Activated naive CD8-positive, alpha-beta T cell treated with anti-CD3 and anti-CD28 coated beads, Interleukin-2, amount 10 ng/mL, durations not matched to agents 7 days and 5 days (primary cell): Measurements from ENCODE around the gene NBPF3. TPM values are rescaled to one million over a fixed set of nuclear protein-coding genes. Genes with fewer than 3 reads are reported as not detected.

ENCODE experiments used
- ATAC-seq: fragments of 150-1000 bp; cut with Tn5 transposase; one replicate; pipeline ENCODE4 v1.10.0; 2021; ENCODE audit warnings: low read depth, moderate library complexity
- POLR2A ChIA-PET: fragments of 350-600 bp; sonication (Branson Sonifier 250); formaldehyde crosslinking; loops from one replicate; lab custom pipeline; 2021; ENCODE audit warnings: antibody characterized with exemption; lab: Charles Lee
- DNase-seq: peaks from one replicate; pipeline ENCODE4 v3.0.0; 2021
- H3K27ac Mint-ChIP-seq: one replicate; pipeline ENCODE4 v1.8.0; 2022; ENCODE audit warnings: mild to moderate bottlenecking, mixed read lengths
- H3K27me3 Mint-ChIP-seq: one replicate; pipeline ENCODE4 v1.8.0; 2022; ENCODE audit warnings: mild to moderate bottlenecking, moderate library complexity, mixed read lengths
- H3K36me3 Mint-ChIP-seq: one replicate; pipeline ENCODE4 v1.8.0; 2021; ENCODE audit warnings: mild to moderate bottlenecking, mixed read lengths
- H3K4me1 Mint-ChIP-seq: one replicate; pipeline ENCODE4 v1.8.0; 2021; ENCODE audit warnings: mixed read lengths
- H3K4me3 Mint-ChIP-seq: one replicate; pipeline ENCODE4 v1.8.0; 2022; ENCODE audit warnings: mild to moderate bottlenecking, moderate library complexity, mixed read lengths
- H3K9me3 Mint-ChIP-seq: one replicate; pipeline ENCODE4 v1.8.0; 2021; ENCODE audit warnings: mixed read lengths
- total RNA-seq, 2 experiments: library from RNA; stranded (reverse); gene quantifications; one replicate each; pipeline ENCODE4 v1.2.3, GENCODE V29; 2021

Gene NBPF3
- total RNA-seq, 2 experiments from 2014 or later, result 8.5 to 12.3 TPM

- Mint-ChIP-seq H3K27ac (no peak overlapping the region), H3K36me3 (no peaks in the 10 kb centered on the region), H3K4me1 (peaks cover 9% of the 10 kb centered on the region), H3K9me3 (peaks cover 2% of the 10 kb centered on the region), H3K4me3 (no peak overlapping the region), H3K27me3 (peaks cover 24% of the 10 kb centered on the region)
- DNase-seq, result no peak
- POLR2A ChIA-PET, result no interaction called here
- ATAC-seq, result no peak
These were observed 51.8 kb downstream of the NBPF3 start for GRCh38 chr1:21491488-21492355.

GRCh38 chr1:21492356-21492625 is 52.4 kb downstream of the NBPF3 start:
- Mint-ChIP-seq H3K36me3 (no peaks in the 10 kb centered on the region), H3K27ac (no peak overlapping the region), H3K9me3 (peaks cover 2% of the 10 kb centered on the region), H3K4me3 (no peak overlapping the region), H3K27me3 (peaks cover 26% of the 10 kb centered on the region), H3K4me1 (peaks cover 9% of the 10 kb centered on the region)
- ATAC-seq, result no peak
- POLR2A ChIA-PET, result no interaction called here
- no peak for DNase-seq

- ATAC-seq (no peak), DNase-seq (no peak)
- Mint-ChIP-seq H3K36me3 (no peaks in the 10 kb centered on the region), H3K9me3 (peaks cover 1% of the 10 kb centered on the region), H3K4me1 (no peaks in the 10 kb centered on the region), H3K27ac (no peak overlapping the region), H3K4me3 (no peak overlapping the region), H3K27me3 (peaks cover 22% of the 10 kb centered on the region)
- POLR2A ChIA-PET, result interaction anchor here (0.7 kb wide), 1 partner anchor 1288 kb away, joined by 7 read pairs; no protein-coding TSS in a partner anchor
These were observed 54.3 kb downstream of the NBPF3 start for GRCh38 chr1:21494196-21494595.

- DNase-seq (no peak), ATAC-seq (no peak)
- Mint-ChIP-seq H3K27ac (no peak overlapping the region), H3K4me3 (no peak overlapping the region), H3K27me3 (peaks cover 21% of the 10 kb centered on the region), H3K4me1 (no peaks in the 10 kb centered on the region), H3K9me3 (peaks cover 1% of the 10 kb centered on the region), H3K36me3 (no peaks in the 10 kb centered on the region)
- POLR2A ChIA-PET, result no interaction called here
These were observed 55.4 kb downstream of the NBPF3 start for GRCh38 chr1:21495225-21495820.

GRCh38 chr1:21496063-21496462 is 56.1 kb downstream of the NBPF3 start:
- H3K27ac Mint-ChIP-seq, result peak overlapping the region; percentile 36
- no peaks in the 10 kb centered on the region for H3K4me1 Mint-ChIP-seq
- peaks cover 18% of the 10 kb centered on the region for H3K27me3 Mint-ChIP-seq
- H3K9me3 Mint-ChIP-seq, result peaks cover 1% of the 10 kb centered on the region
- no peak overlapping the region for H3K4me3 Mint-ChIP-seq
- no peak for ATAC-seq
- no peaks in the 10 kb centered on the region for H3K36me3 Mint-ChIP-seq
- DNase-seq, result no peak
- POLR2A ChIA-PET, result no interaction called here

GRCh38 chr1:21496886-21497285 is 56.9 kb downstream of the NBPF3 start:
- no peaks in the 10 kb centered on the region for H3K4me1 Mint-ChIP-seq
- peaks cover 20% of the 10 kb centered on the region for H3K27me3 Mint-ChIP-seq
- no peaks in the 10 kb centered on the region for H3K36me3 Mint-ChIP-seq
- no peak overlapping the region for H3K4me3 Mint-ChIP-seq
- POLR2A ChIA-PET, result no interaction called here
- no peak overlapping the region for H3K27ac Mint-ChIP-seq
- DNase-seq (no peak), ATAC-seq (no peak)
- peaks cover 1% of the 10 kb centered on the region for H3K9me3 Mint-ChIP-seq

GRCh38 chr1:21497466-21498061 is 57.6 kb downstream of the NBPF3 start:
- H3K4me3 Mint-ChIP-seq, result no peak overlapping the region
- peaks cover 16% of the 10 kb centered on the region for H3K27me3 Mint-ChIP-seq
- no peak overlapping the region for H3K27ac Mint-ChIP-seq
- no peaks in the 10 kb centered on the region for H3K4me1 Mint-ChIP-seq
- peaks cover 1% of the 10 kb centered on the region for H3K9me3 Mint-ChIP-seq
- POLR2A ChIA-PET, result no interaction called here
- DNase-seq, result no peak
- H3K36me3 Mint-ChIP-seq, result no peaks in the 10 kb centered on the region
- ATAC-seq, result no peak

- peaks cover 15% of the 10 kb centered on the region for H3K27me3 Mint-ChIP-seq
- H3K4me1 Mint-ChIP-seq, result no peaks in the 10 kb centered on the region
- H3K9me3 Mint-ChIP-seq, result peaks cover 1% of the 10 kb centered on the region
- H3K27ac Mint-ChIP-seq, result no peak overlapping the region
- no peak for ATAC-seq
- H3K4me3 Mint-ChIP-seq, result no peak overlapping the region
- POLR2A ChIA-PET, result no interaction called here
- DNase-seq, result no peak
- no peaks in the 10 kb centered on the region for H3K36me3 Mint-ChIP-seq
These were observed 59.5 kb downstream of the NBPF3 start for GRCh38 chr1:21499283-21499950.

- H3K9me3 Mint-ChIP-seq, result no peaks in the 10 kb centered on the region
- H3K36me3 Mint-ChIP-seq, result no peaks in the 10 kb centered on the region
- no peak for DNase-seq
- no peak for ATAC-seq
- POLR2A ChIA-PET, result no interaction called here
- peaks cover 27% of the 10 kb centered on the region for H3K27me3 Mint-ChIP-seq
- no peak overlapping the region for H3K4me3 Mint-ChIP-seq
- H3K27ac Mint-ChIP-seq, result no peak overlapping the region
- peaks cover under 1% of the 10 kb centered on the region for H3K4me1 Mint-ChIP-seq
These were observed 63.9 kb downstream of the NBPF3 start for GRCh38 chr1:21503706-21504377.

GRCh38 chr1:21506804-21507203 is 66.9 kb downstream of the NBPF3 start:
- H3K4me3 Mint-ChIP-seq, result no peak overlapping the region
- no peak for ATAC-seq
- no peaks in the 10 kb centered on the region for H3K9me3 Mint-ChIP-seq
- no peak overlapping the region for H3K27ac Mint-ChIP-seq
- DNase-seq, result no peak
- H3K27me3 Mint-ChIP-seq, result peaks cover 45% of the 10 kb centered on the region
- POLR2A ChIA-PET, result no interaction called here
- peaks cover 2% of the 10 kb centered on the region for H3K4me1 Mint-ChIP-seq
- no peaks in the 10 kb centered on the region for H3K36me3 Mint-ChIP-seq

GRCh38 chr1:21507511-21508270 is 67.8 kb downstream of the NBPF3 start:
- Mint-ChIP-seq H3K27ac (no peak overlapping the region), H3K4me3 (no peak overlapping the region), H3K4me1 (peaks cover 2% of the 10 kb centered on the region), H3K27me3 (peaks cover 47% of the 10 kb centered on the region), H3K36me3 (no peaks in the 10 kb centered on the region), H3K9me3 (no peaks in the 10 kb centered on the region)
- POLR2A ChIA-PET, result no interaction called here
- no peak for ATAC-seq
- no peak for DNase-seq

- H3K4me3 Mint-ChIP-seq, result peak overlapping the region; percentile 73
- POLR2A ChIA-PET, result no interaction called here
- H3K36me3 Mint-ChIP-seq, result no peaks in the 10 kb centered on the region
- H3K9me3 Mint-ChIP-seq, result no peaks in the 10 kb centered on the region
- ATAC-seq (peak; percentile 87), DNase-seq (peak; percentile 83)
- peaks cover 45% of the 10 kb centered on the region for H3K27me3 Mint-ChIP-seq
- H3K4me1 Mint-ChIP-seq, result peaks cover 2% of the 10 kb centered on the region
- peak overlapping the region; percentile 55 for H3K27ac Mint-ChIP-seq
These were observed 68.8 kb downstream of the NBPF3 start for GRCh38 chr1:21508580-21509350.
